ENCODE data around the gene CMPK1. TPM values are rescaled to one million over a fixed set of nuclear protein-coding genes. Genes with fewer than 3 reads are reported as not detected.

Gene CMPK1, protein sequence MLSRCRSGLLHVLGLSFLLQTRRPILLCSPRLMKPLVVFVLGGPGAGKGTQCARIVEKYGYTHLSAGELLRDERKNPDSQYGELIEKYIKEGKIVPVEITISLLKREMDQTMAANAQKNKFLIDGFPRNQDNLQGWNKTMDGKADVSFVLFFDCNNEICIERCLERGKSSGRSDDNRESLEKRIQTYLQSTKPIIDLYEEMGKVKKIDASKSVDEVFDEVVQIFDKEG
- 59.8 to 77.1 TPM (median 63.3 TPM) in 5 replicates for total RNA-seq (2022; extraction: Qiagen RNA extraction)

DNA sequence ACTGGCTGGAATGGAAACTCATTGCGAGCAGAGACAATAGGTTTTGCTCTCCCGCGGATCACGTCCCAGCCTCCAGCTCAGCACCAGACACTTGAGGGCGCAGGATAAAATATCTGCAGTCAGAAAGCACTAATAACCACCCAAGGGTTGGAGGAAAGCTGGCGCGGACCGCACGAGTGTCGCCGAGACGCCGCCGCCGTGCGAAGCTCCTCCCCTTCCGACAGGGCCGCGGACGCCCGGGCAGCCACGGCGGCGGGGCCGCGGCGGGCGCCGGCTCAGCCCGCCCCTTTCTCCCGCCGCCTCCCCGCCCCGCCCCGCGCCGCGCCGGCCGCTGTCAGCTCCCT is at the start of gene CMPK1:
Gene CMPK1, plus strand, starts transcription at position 213 of the 344 bp plus-strand sequence. CDS start 156 bp downstream, outside the sequence.

DNA sequence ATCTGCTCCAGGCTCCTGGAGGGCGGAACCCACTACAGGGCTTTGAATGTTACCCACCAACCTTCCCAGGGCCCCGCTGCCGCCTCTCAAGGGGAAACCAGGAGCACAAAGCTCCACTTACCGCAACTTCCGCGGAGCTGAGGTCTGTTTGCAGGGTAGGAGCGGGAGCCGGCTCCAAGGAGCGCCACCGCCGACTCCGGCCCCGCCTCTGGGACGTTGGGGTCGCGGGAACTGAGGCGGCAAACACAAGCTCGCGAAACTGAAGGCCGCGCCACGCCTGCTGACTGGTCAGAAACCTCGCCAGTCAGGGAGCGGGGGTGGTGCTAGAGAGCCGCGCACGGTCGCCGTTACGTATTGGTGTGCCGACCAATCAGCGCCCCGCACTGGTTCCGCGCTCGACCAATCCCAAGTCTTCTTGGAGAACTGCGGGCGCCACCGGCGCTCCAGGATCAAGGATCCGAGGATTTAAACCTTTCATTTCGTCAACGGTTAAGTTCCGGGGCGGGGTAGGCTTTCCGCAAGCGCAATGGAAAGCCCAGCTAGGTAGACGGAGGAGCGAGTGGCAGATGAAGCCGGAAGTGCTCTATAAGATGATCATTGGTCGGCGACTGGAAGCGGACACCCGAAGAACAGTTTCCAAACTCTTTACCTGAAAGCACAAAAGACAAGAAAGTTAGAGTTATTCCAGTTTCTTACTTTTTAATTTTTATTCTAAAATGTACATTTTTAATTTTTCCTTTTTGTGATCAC is 19.5 kb upstream of the CMPK1 start, which contains the start of gene STIL:
Gene STIL, minus strand, starts transcription at position 233 of the 750 bp plus-strand sequence. CDS start 3,828 bp downstream, outside the sequence.

DNA sequence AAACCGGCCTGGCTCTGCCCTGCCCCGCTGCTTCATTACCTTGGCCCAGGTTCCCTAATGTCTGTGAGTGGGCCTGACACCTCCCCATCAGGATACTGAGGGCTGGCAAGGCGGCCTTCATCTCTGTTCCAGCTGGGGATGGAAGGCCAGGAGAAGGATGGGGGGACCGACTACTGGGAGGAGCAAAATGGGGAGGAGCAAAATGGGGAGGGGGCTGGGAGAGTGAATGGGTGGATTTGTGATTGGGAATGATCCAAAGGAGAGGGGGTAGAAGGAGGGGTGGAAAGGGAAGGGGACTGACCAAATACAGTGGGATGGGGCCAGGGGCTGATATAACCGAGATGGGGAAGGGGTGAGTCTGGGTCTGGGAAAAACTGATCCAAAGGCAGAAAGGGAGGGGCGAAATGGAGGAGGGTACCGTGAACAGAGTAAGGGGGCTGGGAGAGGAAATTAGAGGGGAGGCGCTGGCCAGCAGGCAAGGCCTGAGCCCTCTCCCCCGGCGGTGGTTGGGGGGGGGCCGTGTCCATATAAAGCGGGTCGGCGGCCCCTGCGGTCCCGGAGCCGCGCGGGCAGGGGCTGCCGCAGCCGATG is 82.2 kb downstream of the CMPK1 start, which contains the start of gene FOXE3:
Gene FOXE3, plus strand, starts transcription at position 558 of the 591 bp plus-strand sequence. Its CDS starts 31 bp downstream, at position 589.

Other genes starting within 250 kb of the CMPK1 start
- not detected in 5 replicates for gene CYP4A22, start 196.3 kb upstream of the CMPK1 start, total RNA-seq (2022; extraction: Qiagen RNA extraction)
- 5.6 to 9.7 TPM (median 7.6 TPM) in 5 replicates for gene PDZK1IP1, start 143.8 kb upstream of the CMPK1 start, total RNA-seq (2022; extraction: Qiagen RNA extraction)
- 0.02 TPM in 2 of 5 replicates, not detected in the others for gene TAL1, start 101.6 kb upstream of the CMPK1 start, total RNA-seq (2022; extraction: Qiagen RNA extraction)
- 9.6 to 10.7 TPM (median 10.1 TPM) in 5 replicates for gene STIL, start 19.6 kb upstream of the CMPK1 start, total RNA-seq (2022; extraction: Qiagen RNA extraction)
- 0.06 TPM in 1 of 5 replicates, not detected in the others for gene FOXE3, start 82.5 kb downstream of the CMPK1 start, total RNA-seq (2022; extraction: Qiagen RNA extraction)
- gene FOXD2, start 104.3 kb downstream of the CMPK1 start, total RNA-seq (2022; extraction: Qiagen RNA extraction): 0.32 to 0.60 TPM (median 0.49 TPM) in 5 replicates

Data from A549 treated with CORT108297 at 1 μM for 4 hours (cell line).